HG03442 (cell line): ENCODE results near the gene CSNK1A1L.

Experiments
- ATAC-seq: cut with Tn5 transposase; IDR thresholded peaks from one replicate; pipeline ENCODE4 v1.9.1; 2021; ENCODE audit warnings: mild to moderate bottlenecking, moderate library complexity; ENCODE audit not compliant: unreplicated experiment

Gene CSNK1A1L

GRCh38 chr13:37105251-37105714 is at the start of gene CSNK1A1L:
CSNK1A1L (minus strand) TSS chr13:37105664; CDS start chr13:37105256, 408 bp downstream.
- ATAC-seq: no peak

DNA sequence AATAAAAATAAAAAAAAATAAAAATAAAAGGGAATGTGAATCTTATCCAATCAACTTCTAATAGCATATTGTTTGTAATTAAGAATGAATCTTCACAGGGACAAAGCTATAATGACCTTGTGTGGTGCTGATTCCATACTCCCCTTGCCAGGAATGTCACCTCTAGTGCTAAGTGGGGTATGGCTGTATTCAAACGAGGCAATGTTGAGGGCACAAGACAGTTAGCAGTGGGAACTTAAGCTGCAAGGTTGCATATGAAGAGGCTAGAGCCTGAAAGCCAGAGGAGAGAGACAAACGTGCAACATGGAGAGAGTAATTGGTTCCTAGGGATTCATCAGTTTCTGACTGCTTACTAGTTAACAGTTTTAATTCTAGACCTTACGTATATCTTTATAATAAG is 43.9 kb upstream of the CSNK1A1L start:
- ATAC-seq: no peak

DNA sequence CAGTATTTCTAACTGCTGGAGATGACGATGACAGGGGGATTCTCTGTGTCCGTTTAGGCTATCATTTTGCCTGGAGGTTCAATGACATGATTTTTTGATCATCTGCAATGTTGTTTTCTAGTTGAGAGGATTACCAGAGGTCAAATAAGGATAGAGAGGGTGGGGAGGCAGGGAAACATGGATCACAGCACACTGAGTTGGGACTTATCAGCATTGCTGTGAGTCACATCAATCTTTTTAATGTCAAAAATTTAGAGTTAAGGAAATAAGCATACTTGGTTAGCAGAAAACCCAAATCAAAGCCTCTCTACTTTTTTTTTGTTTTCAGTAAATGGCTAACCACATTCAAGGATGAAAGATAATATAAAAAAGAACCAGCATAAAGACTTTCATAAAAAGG is 43.0 kb upstream of the CSNK1A1L start:
- no peak for ATAC-seq

- no peak for ATAC-seq
Measured at GRCh38 chr13:37144661-37145060, 39.2 kb upstream of the CSNK1A1L start.

- no peak for ATAC-seq
Measured at GRCh38 chr13:37143911-37144310, 38.4 kb upstream of the CSNK1A1L start.

GRCh38 chr13:37142877-37143276 is 37.4 kb upstream of the CSNK1A1L start:
- ATAC-seq: no peak

DNA sequence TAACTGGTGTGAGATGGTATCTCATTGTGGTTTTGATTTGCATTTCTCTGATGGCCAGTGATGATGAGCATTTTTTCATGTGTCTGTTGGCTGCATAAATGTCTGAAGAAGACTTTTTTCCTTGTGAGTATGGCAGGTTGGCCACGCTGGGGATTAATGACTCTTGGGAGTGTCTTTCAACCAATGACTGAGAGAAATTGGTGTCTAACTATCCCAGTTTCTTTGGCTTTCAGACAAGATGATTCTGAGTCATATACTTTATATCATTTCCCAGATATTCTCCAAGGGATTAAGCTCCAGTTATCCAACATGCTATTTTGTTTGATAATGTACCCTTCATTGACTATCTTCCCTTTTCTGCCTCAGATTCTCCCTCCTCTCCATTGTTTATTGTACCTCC is 35.5 kb upstream of the CSNK1A1L start:
- no peak for ATAC-seq

DNA sequence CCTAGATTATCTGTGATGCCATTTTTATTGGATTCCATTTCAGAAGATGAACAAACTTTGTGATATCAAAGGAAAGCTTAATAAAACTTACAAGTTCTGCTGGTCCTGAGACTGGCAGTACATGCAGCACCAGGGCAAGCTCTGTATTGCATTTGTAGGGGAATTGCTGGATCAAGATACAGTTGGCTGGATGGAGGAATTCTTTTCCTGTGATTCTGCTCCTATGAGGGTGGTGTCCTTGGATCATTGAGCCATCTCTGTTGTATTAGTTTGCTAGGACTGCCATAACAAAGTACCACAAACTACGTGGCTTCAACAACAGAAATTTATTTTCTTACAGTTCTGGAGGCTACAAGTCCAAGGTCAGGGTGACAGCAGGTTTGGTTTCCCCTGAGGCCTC is 33.9 kb upstream of the CSNK1A1L start:
- ATAC-seq: no peak

- no peak for ATAC-seq
Measured at GRCh38 chr13:37138926-37139325, 33.5 kb upstream of the CSNK1A1L start.

DNA sequence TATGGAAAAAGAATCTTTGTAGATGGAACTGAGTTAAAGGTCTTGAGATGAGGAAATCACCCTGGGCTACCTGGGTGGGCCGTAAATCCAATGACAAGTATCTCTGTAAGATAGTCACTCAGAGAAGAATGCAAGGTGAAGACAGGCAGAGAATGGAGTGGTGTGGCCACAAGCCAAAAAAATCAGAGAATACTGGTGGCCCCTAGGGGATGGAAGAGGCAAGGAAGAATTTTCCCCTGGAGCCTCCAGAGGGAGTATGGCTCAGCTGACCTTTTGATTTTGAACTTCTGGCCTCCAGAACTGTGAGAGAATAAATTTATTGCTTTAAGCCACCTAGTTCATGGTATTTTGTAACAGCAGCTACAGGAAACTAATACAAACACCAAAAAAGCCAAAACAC is 32.7 kb upstream of the CSNK1A1L start:
- ATAC-seq: no peak

GRCh38 chr13:37136633-37137032 is 31.2 kb upstream of the CSNK1A1L start:
- no peak for ATAC-seq

- ATAC-seq: no peak
Measured at GRCh38 chr13:37136187-37136586, 30.7 kb upstream of the CSNK1A1L start.

DNA sequence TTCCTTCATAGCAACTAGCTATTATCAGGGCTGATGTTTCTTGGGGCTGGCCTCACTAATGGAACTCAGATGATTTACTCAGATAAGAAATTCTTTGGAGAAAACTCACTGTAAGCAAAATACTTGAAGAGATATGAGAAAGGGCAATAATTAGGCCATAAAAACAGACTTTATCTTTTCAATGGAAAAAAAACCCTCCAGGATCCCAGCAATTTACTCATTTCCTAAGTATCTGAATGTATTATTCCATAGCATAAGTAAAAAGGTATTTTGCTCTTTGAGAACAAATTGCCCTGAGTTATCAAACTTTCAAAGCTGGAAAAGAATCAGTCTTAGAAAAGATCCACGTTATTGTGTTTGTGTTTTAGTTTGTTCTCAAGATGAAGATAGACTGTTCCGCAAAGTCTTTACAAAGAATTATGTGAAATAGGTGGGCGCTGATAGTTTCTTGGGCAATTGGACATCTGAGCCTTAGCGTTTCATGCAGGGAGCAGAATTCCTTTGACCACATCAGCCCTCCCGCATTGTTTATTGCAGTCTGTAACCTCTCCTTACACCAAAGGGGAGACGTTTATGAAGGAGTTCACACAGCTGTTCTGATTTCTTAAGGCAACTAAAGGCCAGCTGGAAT is 29.1 kb upstream of the CSNK1A1L start:
- ATAC-seq: no peak

- no peak for ATAC-seq
Measured at GRCh38 chr13:37132211-37132610, 26.7 kb upstream of the CSNK1A1L start.

DNA sequence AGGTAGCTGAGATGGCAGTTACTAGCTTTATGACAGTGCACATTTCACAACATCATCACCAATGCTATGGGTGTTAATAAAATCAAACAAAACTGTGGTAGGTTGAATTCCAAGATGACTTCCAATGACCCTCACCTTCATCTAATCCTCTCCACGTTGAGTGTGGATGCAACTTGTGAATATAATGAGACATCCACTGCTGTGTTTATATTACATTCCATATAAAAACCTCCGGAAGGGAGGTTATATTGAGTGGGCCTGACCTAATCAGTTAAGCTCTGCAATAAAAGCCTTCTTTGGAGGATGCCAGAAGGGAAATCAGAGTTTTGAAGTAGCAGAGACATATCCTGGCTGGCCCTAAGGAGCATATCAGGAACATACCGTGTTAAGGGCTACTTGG is 25.6 kb upstream of the CSNK1A1L start:
- ATAC-seq: no peak

DNA sequence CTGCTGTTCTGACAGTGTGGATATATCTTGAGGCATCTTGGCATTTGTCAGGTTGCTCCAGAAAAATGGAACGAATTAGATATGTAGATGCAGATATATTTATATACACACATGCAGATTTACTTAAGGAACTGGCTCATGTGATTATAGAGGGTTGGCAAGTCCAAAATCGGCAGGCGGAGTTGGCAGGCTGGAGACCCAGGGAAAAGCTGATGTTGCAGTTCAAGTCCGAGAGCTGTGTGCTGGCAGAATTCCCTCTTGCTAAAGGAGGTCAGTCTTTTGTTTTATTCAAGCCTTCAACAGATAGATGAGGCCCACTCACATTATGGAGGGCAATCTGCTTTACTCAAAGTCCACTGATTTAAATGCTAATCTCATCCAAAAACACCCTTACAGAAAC is 24.4 kb upstream of the CSNK1A1L start:
- ATAC-seq: no peak

- ATAC-seq: no peak
Measured at GRCh38 chr13:37127691-37128241, 22.3 kb upstream of the CSNK1A1L start.

GRCh38 chr13:37123337-37123736 is 17.9 kb upstream of the CSNK1A1L start:
- ATAC-seq: no peak

GRCh38 chr13:37118016-37118415 is 12.6 kb upstream of the CSNK1A1L start:
- ATAC-seq: no peak

GRCh38 chr13:37114250-37114649 is 8.8 kb upstream of the CSNK1A1L start:
- ATAC-seq: no peak

DNA sequence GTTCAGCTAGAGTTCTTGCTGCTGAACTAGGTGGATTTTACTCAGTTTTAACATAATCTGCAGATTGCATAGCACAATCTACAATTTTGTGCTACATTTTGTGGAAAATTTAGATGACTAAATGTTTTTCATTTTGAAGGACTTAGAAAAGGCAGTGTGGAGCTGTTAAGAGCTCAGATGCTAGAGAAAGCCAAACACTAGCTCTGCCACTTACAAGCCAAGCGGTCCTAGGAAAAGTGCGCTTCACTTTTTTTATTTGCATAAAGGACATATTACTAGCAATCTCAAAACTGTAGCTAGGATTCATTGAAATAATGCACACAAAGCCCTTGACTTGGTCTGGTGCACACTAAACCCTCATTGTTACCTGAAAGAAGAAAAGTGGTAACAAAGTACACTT is 8.1 kb upstream of the CSNK1A1L start:
- no peak for ATAC-seq

DNA sequence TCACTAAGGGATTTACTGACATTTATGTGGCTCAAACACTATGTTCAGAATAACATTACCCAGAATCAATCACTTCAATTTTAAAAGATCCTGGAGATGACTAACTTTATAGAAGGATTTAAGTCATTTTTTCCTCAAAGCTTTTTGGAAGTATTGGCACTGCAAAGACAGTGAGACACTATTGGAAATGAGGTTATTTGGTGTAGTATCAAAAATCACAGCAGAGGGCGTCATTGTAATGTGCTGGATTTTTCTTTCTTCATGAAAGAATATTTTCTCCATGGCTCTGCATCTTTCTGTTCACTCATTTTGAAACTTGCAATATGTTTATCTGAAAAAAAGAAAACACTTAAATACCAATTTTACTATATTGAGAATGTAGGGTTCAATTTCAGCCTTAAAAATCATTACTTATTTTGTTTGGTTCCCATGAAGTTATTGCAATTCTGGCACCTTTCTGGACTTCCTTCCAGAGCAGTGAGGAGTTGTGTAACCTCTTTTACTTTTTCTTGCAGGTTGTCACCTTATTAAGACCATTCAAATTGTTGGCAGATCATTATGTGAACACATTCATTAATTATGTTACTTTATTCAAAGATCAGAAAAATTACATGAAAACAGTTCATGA is 3.7 kb upstream of the CSNK1A1L start:
- ATAC-seq: no peak
